Measurements from ENCODE around the gene DTD2.

Gene DTD2

DNA sequence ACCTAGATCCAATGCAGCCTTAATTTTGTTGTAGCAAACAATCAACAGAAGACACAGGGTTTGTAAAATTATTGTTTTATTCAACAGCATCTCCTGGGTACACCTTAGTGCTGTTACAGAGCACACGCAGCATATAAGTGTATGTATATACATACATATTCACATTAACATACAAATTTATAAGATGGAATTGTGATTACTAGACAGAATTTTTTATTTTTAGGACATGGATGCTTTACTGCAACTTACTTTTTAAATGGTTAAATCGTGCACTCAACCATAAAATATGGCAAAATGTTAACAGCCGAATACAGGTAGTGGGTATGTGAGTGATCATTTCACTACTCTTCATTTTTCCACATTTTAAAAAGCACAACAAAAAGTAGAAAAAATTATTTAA is 53.6 kb downstream of the DTD2 start:
- no peak for DNase-seq

- no peak for DNase-seq
These were observed 54.4 kb downstream of the DTD2 start for GRCh38 chr14:31402764-31403439.

DNA sequence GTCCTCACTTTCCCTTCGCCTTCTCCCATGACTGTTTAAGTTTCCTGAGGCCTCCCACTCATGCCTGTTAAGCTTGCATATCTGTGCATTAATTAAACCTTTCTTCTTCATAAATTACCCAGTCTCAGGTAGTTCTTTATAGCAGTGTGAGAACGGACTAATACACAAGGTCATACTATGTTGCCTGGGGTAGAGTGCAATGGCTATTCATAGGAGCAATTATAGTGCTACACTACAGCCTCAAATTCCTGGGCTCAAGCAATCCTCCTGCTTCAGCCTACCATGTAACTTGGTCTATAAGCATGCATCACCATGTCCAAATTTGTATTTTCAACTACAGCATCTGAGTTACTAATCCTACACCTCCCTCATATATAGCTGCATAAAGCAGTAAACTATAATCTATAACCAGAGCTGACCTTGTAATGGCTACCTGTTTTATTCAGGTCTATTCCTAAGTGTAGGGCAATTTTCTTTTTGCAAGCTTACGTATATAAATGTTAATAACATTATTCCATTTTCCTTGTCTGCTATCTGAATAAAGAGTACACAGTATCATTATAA is 55.9 kb downstream of the DTD2 start:
- DNase-seq, result no peak

- no peak for DNase-seq
These were observed 57.2 kb downstream of the DTD2 start for GRCh38 chr14:31400031-31400638.
